ENCODE measurements around the gene FAM209A.
"Not testable (repeated sequence)": the region's sequence is repeated elsewhere in the genome, so short reads cannot be mapped to it uniquely, and the experiment has no call there.

The FAM209A gene

GRCh38 chr20:56540415-56540814 is 15.9 kb downstream of the FAM209A start:
- no peak for DNase-seq (ENCODE audit: low read depth, low spot score)

- no peak for DNase-seq (ENCODE audit: low read depth, low spot score)
Measured at GRCh38 chr20:56542489-56543030, 18.0 kb downstream of the FAM209A start.

GRCh38 chr20:56551571-56551970 is 27.0 kb downstream of the FAM209A start:
- DNase-seq (ENCODE audit: low read depth, low spot score) = no peak

- DNase-seq (ENCODE audit: low read depth, low spot score) = no peak
Measured at GRCh38 chr20:56552911-56553629, 28.5 kb downstream of the FAM209A start.

GRCh38 chr20:56554869-56555268 is 30.3 kb downstream of the FAM209A start:
- peak; percentile 90 for DNase-seq (ENCODE audit: low read depth, low spot score)

GRCh38 chr20:56558968-56559367 is 34.4 kb downstream of the FAM209A start:
- DNase-seq (ENCODE audit: low read depth, low spot score) = no peak

- DNase-seq (ENCODE audit: low read depth, low spot score) = not testable (repeated sequence)
Measured at GRCh38 chr20:56564526-56564925, 40.0 kb downstream of the FAM209A start.

GRCh38 chr20:56565511-56565910 is 41.0 kb downstream of the FAM209A start:
- DNase-seq (ENCODE audit: low read depth, low spot score) = no peak

DNA sequence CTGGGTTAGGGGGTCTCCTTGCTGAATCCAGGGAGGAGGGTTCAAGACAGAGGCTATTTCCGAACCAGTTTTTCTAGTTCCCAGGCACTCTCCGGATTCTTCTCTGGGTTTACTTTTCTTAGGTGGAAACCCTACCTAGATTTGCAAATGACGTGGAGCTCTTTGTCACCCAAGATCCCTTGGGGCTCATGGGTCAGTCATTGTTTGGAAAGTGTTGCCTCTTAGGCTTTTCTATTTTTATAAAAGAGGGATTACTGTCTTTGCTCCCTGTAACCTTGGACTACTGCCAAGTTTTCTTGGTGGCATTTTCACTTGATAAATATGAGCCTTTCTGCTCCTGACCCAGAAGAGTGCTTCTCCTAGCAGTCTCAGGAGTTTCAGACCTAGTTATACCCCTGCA is 42.1 kb downstream of the FAM209A start:
- no peak for DNase-seq (ENCODE audit: low read depth, low spot score)

DNA sequence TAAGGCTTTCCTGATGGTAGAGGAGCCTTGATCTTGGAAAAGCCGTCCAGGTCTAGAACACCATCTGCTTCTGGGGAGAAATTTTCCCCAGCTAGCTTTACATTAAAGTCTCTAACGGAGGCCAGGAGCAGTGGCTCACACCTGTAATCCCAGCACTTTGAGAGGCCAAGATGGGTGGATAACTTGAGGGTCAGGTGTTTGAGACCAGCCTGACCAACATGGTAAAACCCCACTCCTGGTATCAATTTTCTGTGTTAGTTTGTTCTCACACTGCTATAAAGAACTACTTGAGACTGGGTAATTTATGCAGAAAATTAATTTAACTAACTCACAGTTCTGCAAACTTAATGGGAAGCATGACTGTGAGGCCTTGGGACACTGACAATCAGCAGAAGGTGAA is 46.3 kb downstream of the FAM209A start:
- no peak for DNase-seq (ENCODE audit: low read depth, low spot score)

DNA sequence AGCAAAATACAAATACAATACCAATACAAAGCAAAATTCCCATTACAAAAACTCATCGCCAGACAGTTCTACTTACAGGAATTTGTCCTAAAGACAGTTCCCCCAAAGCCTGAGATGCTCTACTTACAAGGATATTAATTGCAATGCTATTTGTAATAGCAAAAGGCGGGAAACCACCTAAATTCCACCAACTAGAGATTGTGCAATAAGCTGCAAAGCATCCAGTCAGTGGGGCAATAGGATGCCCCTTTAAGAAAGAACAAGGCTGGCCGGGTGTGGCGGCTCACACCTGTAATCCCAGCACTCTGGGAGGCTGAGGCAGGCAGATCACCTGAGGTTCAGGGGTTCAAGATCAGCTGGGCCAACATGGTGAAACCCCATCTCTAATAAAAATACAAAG is 47.6 kb downstream of the FAM209A start:
- no peak for DNase-seq (ENCODE audit: low read depth, low spot score)

- DNase-seq (ENCODE audit: low read depth, low spot score) = no peak
Measured at GRCh38 chr20:56573986-56574385, 49.4 kb downstream of the FAM209A start.

GRCh38 chr20:56574531-56575142 is 50.1 kb downstream of the FAM209A start:
- DNase-seq (ENCODE audit: low read depth, low spot score) = no peak

- no peak for DNase-seq (ENCODE audit: low read depth, low spot score)
Measured at GRCh38 chr20:56575157-56575556, 50.6 kb downstream of the FAM209A start.
